Fibroblast of skin of left quadriceps (primary cell): ENCODE results near the gene OR2S2.
A peak's percentile ranks its signal among the peaks of the same experiment; 100 is the strongest.
"Not testable (repeated sequence)": the region's sequence is repeated elsewhere in the genome, so short reads cannot be mapped to it uniquely, and the experiment has no call there.

Experiments used
- DNase-seq, 2 experiments: peaks; one replicate each; pipeline ENCODE4 v3.0.0-alpha.2; 2013; ENCODE audit warnings: low read depth in 2 of 2

Gene OR2S2

GRCh38 chr9:35962126-35962906 is 4.4 kb upstream of the OR2S2 start:
- DNase-seq = peak; percentile 75 to 78

GRCh38 chr9:35960039-35960655 is 2.2 kb upstream of the OR2S2 start:
- no peak for DNase-seq

GRCh38 chr9:35956651-35957050 is 1.3 kb downstream of the OR2S2 start:
- no peak for DNase-seq

- peak in 1 of 2 experiments; percentile 56 for DNase-seq
Observed at GRCh38 chr9:35954942-35955546, 2.9 kb downstream of the OR2S2 start.

- no peak for DNase-seq
Observed at GRCh38 chr9:35952526-35953191, 5.3 kb downstream of the OR2S2 start.

GRCh38 chr9:35951736-35952135 is 6.2 kb downstream of the OR2S2 start:
- DNase-seq = no peak

GRCh38 chr9:35948901-35949318 is 9.0 kb downstream of the OR2S2 start:
- no peak for DNase-seq

GRCh38 chr9:35948451-35948850 is 9.5 kb downstream of the OR2S2 start:
- DNase-seq = no peak

- DNase-seq = peak; percentile 76 to 79
Observed at GRCh38 chr9:35945341-35946018, 12.5 kb downstream of the OR2S2 start.

GRCh38 chr9:35944841-35945240 is 13.1 kb downstream of the OR2S2 start:
- no peak for DNase-seq

- no peak for DNase-seq
Observed at GRCh38 chr9:35944173-35944572, 13.8 kb downstream of the OR2S2 start.

- no peak for DNase-seq
Observed at GRCh38 chr9:35942286-35942685, 15.7 kb downstream of the OR2S2 start.

- DNase-seq = no peak
Observed at GRCh38 chr9:35940458-35941407, 17.2 kb downstream of the OR2S2 start.

GRCh38 chr9:35939679-35940250 is 18.2 kb downstream of the OR2S2 start:
- no peak for DNase-seq

- no peak for DNase-seq
Observed at GRCh38 chr9:35938474-35939356, 19.2 kb downstream of the OR2S2 start.

- no peak for DNase-seq
Observed at GRCh38 chr9:35937227-35937626, 20.7 kb downstream of the OR2S2 start.

GRCh38 chr9:35935755-35936509 is 22.0 kb downstream of the OR2S2 start:
- peak; percentile 81 to 84 for DNase-seq

GRCh38 chr9:35935261-35935660 is 22.7 kb downstream of the OR2S2 start:
- no peak for DNase-seq

GRCh38 chr9:35934069-35934468 is 23.9 kb downstream of the OR2S2 start:
- not testable (repeated sequence) for DNase-seq
